GM12892 (cell line): ENCODE results near the gene NKAIN1.
"Not testable (repeated sequence)": the region's sequence is repeated elsewhere in the genome, so short reads cannot be mapped to it uniquely, and the experiment has no call there.

ENCODE experiments used
- POLR2A ChIP-seq: IDR thresholded peaks from 2 replicates; pipeline ENCODE4 v1.6.1; 2011; ENCODE audit warnings: low read depth, low read length, control low read depth
- POLR2AphosphoS5 ChIP-seq: IDR thresholded peaks from 2 replicates; pipeline ENCODE4 v1.6.1; 2011; ENCODE audit warnings: low read depth, low read length, control low read depth
- TAF1 ChIP-seq: IDR thresholded peaks from 2 replicates; pipeline ENCODE4 v1.6.1; 2011; ENCODE audit warnings: low read depth, mild to moderate bottlenecking, control low read depth, low read length, borderline replicate concordance

DNA sequence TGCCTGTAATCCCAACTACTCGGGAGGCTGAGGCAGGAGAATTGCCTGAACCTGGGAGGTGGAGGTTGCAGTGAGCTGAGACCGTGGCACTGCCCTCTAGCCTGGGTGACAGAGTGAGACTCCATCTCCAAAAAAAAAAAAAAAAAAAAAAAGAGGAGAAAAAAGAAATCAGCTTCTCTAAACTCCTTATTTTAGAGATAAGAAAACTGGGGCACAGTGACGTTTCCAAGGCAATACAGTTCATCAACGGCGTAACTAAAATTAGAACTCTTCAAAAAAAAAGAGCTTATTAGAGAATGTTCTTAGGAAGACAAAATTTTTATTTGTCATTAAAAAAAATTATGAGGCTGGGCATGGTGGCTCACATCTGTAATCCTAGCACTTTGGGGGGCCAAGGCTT is 22.7 kb upstream of the NKAIN1 start:
- TF ChIP-seq POLR2AphosphoS5, TAF1, POLR2A: not testable (repeated sequence)
